NCI-H526 (cell line): ENCODE measurements around the gene NPY5R.

Experiments
- DNase-seq, 2 experiments: peaks; one replicate each; lab custom pipeline; 2025; lab: John Stamatoyannopoulos, UW

The NPY5R gene

GRCh38 chr4:163343604-163344146 lies at the start of gene NPY5R:
Gene NPY5R (plus strand): TSS chr4:163343892. CDS start chr4:163350274, 6,382 bp downstream.
- no peak for DNase-seq

- no peak for DNase-seq
These were observed 48.6 kb upstream of the NPY5R start for GRCh38 chr4:163295138-163295537.

- DNase-seq: no peak
These were observed 43.2 kb upstream of the NPY5R start for GRCh38 chr4:163300445-163300844.

GRCh38 chr4:163303069-163303468 lies 40.6 kb upstream of the NPY5R start:
- no peak for DNase-seq

GRCh38 chr4:163309466-163309865 lies 34.2 kb upstream of the NPY5R start:
- DNase-seq: no peak

- no peak for DNase-seq
These were observed 26.6 kb upstream of the NPY5R start for GRCh38 chr4:163317110-163317509.

- no peak for DNase-seq
These were observed 12.6 kb upstream of the NPY5R start for GRCh38 chr4:163330916-163331628.

GRCh38 chr4:163331629-163332376 lies 11.9 kb upstream of the NPY5R start:
- DNase-seq: peak in 1 of 2 experiments; percentile 49

GRCh38 chr4:163332526-163333406 lies 10.9 kb upstream of the NPY5R start, which contains the start of gene NPY1R:
Gene NPY1R (minus strand): TSS chr4:163332596. CDS start chr4:163326554, 6,042 bp downstream.
- peak; percentile 48 to 84 for DNase-seq

- DNase-seq: no peak
These were observed 8.3 kb upstream of the NPY5R start for GRCh38 chr4:163335384-163335783.

- DNase-seq: no peak
These were observed 744 bp downstream of the NPY5R start for GRCh38 chr4:163344147-163345125.

- no peak for DNase-seq
These were observed 7.0 kb downstream of the NPY5R start for GRCh38 chr4:163350672-163351071.

GRCh38 chr4:163353054-163353453 lies 9.4 kb downstream of the NPY5R start:
- no peak for DNase-seq

- DNase-seq: no peak
These were observed 12.4 kb downstream of the NPY5R start for GRCh38 chr4:163356104-163356503.

- DNase-seq: no peak
These were observed 24.0 kb downstream of the NPY5R start for GRCh38 chr4:163367651-163368050.

GRCh38 chr4:163372029-163372428 lies 28.3 kb downstream of the NPY5R start:
- DNase-seq: no peak

GRCh38 chr4:163378661-163379060 lies 35.0 kb downstream of the NPY5R start:
- no peak for DNase-seq

GRCh38 chr4:163380703-163381102 lies 37.0 kb downstream of the NPY5R start:
- no peak for DNase-seq

GRCh38 chr4:163382178-163382869 lies 38.6 kb downstream of the NPY5R start:
- DNase-seq: no peak

GRCh38 chr4:163384434-163384833 lies 40.7 kb downstream of the NPY5R start:
- DNase-seq: no peak
